IMR-90 (cell line): ENCODE data around the gene TSHZ3. TPM values are rescaled to one million over a fixed set of nuclear protein-coding genes. Genes with fewer than 3 reads are reported as not detected.

Experiments
- ATAC-seq: fragments of 200-7000 bp; cut with Tn5 transposase; 2 replicates; pipeline ENCODE4 v1.9.1; 2020; ENCODE audit warnings: low read depth, mild to moderate bottlenecking, moderate library complexity
- Bru-seq: library from RNA; stranded (reverse); fragments of 400-500 nt; gene quantifications from one replicate; lab custom pipeline; 2021; lab: Mats Ljungman, UMichigan
- BruChase-seq, 2 experiments: library from RNA; stranded (reverse); fragments of 400-500 nt; gene quantifications; one replicate each; lab custom pipeline; 2021; lab: Mats Ljungman, UMichigan
- BruUV-seq: library from RNA; stranded (reverse); fragments of 400-500 nt; replicated peaks from 2 replicates; lab custom pipeline; 2021; lab: Mats Ljungman, UMichigan
- CTCF ChIA-PET: fragments of 300-600 bp; formaldehyde crosslinking; extraction: SDS; loops from one replicate; lab custom pipeline; 2021; ENCODE audit warnings: antibody characterized with exemption; lab: Yijun Ruan, JAX
- POLR2A ChIA-PET: fragments of 300-600 bp; sonication (Branson Sonifier 250); formaldehyde crosslinking; loops from one replicate; lab custom pipeline; 2022; ENCODE audit warnings: antibody characterized with exemption; ENCODE audit not compliant: unreplicated experiment; lab: Charles Lee
- DNase-seq: peaks from one replicate; pipeline ENCODE4 v3.0.0; 2013
- H2AFZ ChIP-seq: replicated peaks from 2 replicates; pipeline ENCODE3; 2013; ENCODE audit warnings: low read length, mild to moderate bottlenecking; ENCODE audit not compliant: poor library complexity
- H2AK5ac ChIP-seq: 2 replicates; pipeline ENCODE4 v1.6.1; 2013; ENCODE audit warnings: low read depth, low read length, inconsistent platforms
- H2AK9ac ChIP-seq: replicated peaks from 2 replicates; pipeline ENCODE3; 2013; ENCODE audit warnings: mild to moderate bottlenecking, low read depth, low read length, moderate library complexity; ENCODE audit not compliant: poor library complexity
- H2BK120ac ChIP-seq: 2 replicates; pipeline ENCODE4 v1.6.1; 2013; ENCODE audit warnings: low read depth, low read length, inconsistent platforms
- H2BK15ac ChIP-seq: 3 replicates; pipeline ENCODE4 v1.6.1; 2013; ENCODE audit warnings: low read depth, low read length, inconsistent platforms
- H2BK20ac ChIP-seq: 2 replicates; pipeline ENCODE4 v1.6.1; 2013; ENCODE audit warnings: low read depth, mild to moderate bottlenecking, inconsistent platforms, low read length, moderate library complexity
- H2BK5ac ChIP-seq: 2 replicates; pipeline ENCODE4 v1.6.1; 2013; ENCODE audit warnings: mild to moderate bottlenecking, low read depth, low read length, inconsistent platforms; ENCODE audit not compliant: poor library complexity, severe bottlenecking
- H3K14ac ChIP-seq: replicated peaks from 2 replicates; pipeline ENCODE4 v1.6.1; 2013; ENCODE audit warnings: low read depth, low read length, inconsistent platforms
- H3K18ac ChIP-seq: 2 replicates; pipeline ENCODE4 v1.6.1; 2013; ENCODE audit warnings: low read depth, low read length, control low read depth
- H3K23ac ChIP-seq: 2 replicates; pipeline ENCODE4 v1.6.1; 2013; ENCODE audit warnings: low read depth, low read length, inconsistent platforms
- H3K27ac ChIP-seq: 2 replicates; pipeline ENCODE4 v1.5.1; 2013; ENCODE audit warnings: mild to moderate bottlenecking, control low read depth, low read length; ENCODE audit not compliant: insufficient read depth
- H3K27me3 ChIP-seq: 2 replicates; pipeline ENCODE4 v1.6.1; 2013; ENCODE audit warnings: low read length; ENCODE audit not compliant: control insufficient read depth, insufficient read depth
- H3K36me3 ChIP-seq: 2 replicates; pipeline ENCODE4 v1.6.1; 2013; ENCODE audit warnings: low read length, mixed read lengths; ENCODE audit not compliant: control insufficient read depth, insufficient read depth
- H3K4ac ChIP-seq: 2 replicates; pipeline ENCODE4 v1.6.1; 2013; ENCODE audit warnings: low read depth, low read length, inconsistent platforms
- H3K4me1 ChIP-seq: 2 replicates; pipeline ENCODE4 v1.6.1; 2013; ENCODE audit warnings: low read length, mixed read lengths; ENCODE audit not compliant: control insufficient read depth, insufficient read depth
- H3K4me2 ChIP-seq: 2 replicates; pipeline ENCODE4 v1.6.1; 2013; ENCODE audit warnings: low read depth, mild to moderate bottlenecking, control low read depth, low read length, moderate library complexity
- H3K4me3 ChIP-seq: 2 replicates; pipeline ENCODE4 v1.5.1; 2013; ENCODE audit warnings: low read depth, mild to moderate bottlenecking, control low read depth, low read length, moderate library complexity; ENCODE audit not compliant: insufficient read depth
- H3K56ac ChIP-seq: 2 replicates; pipeline ENCODE4 v1.6.1; 2013; ENCODE audit warnings: low read length, inconsistent platforms; ENCODE audit not compliant: insufficient read depth; ENCODE audit errors: extremely low read depth
- H3K79me1 ChIP-seq, 2 experiments: 2 replicates each; pipeline ENCODE4 v1.6.1; 2013; ENCODE audit warnings: low read length in 2 of 2, inconsistent platforms in 1 of 2, low read depth in 1 of 2
- H3K9ac ChIP-seq: 2 replicates; pipeline ENCODE4 v1.6.1; 2013; ENCODE audit warnings: low read depth, low read length, control low read depth
- H3K9me1 ChIP-seq: 2 replicates; pipeline ENCODE4 v1.6.1; 2013; ENCODE audit warnings: low read length, inconsistent platforms; ENCODE audit not compliant: insufficient read depth
- H3K9me3 ChIP-seq: 2 replicates; pipeline ENCODE4 v1.6.1; 2013; ENCODE audit warnings: low read length; ENCODE audit not compliant: control insufficient read depth, insufficient read depth
- H4K20me1 ChIP-seq: 2 replicates; pipeline ENCODE4 v1.6.1; 2013; ENCODE audit warnings: low read length, inconsistent platforms; ENCODE audit not compliant: insufficient read depth
- H4K5ac ChIP-seq: 2 replicates; pipeline ENCODE4 v1.6.1; 2013; ENCODE audit warnings: mild to moderate bottlenecking, low read depth, low read length, control low read depth
- H4K8ac ChIP-seq, 2 experiments: 2 replicates each; pipeline ENCODE4 v1.6.1; 2013; ENCODE audit warnings: low read depth in 2 of 2, low read length in 2 of 2, control low read depth in 1 of 2, inconsistent platforms in 1 of 2
- H4K91ac ChIP-seq: 2 replicates; pipeline ENCODE4 v1.6.1; 2013; ENCODE audit warnings: low read depth, low read length, inconsistent platforms; ENCODE audit not compliant: insufficient read depth
- BHLHE40 ChIP-seq: fragments of 150-350 bp; IDR thresholded peaks from 2 replicates; pipeline ENCODE4 v1.6.1; 2016; ENCODE audit warnings: mild to moderate bottlenecking, low read depth, low read length
- CEBPB ChIP-seq: IDR thresholded peaks from 2 replicates; pipeline ENCODE4 v1.6.1; 2012; ENCODE audit warnings: low read depth, low read length, improper control_type of control experiment
- CHD1 ChIP-seq: IDR thresholded peaks from 2 replicates; pipeline ENCODE4 v1.6.1; 2012; ENCODE audit warnings: low read depth, low read length, improper control_type of control experiment
- ELK1 ChIP-seq: fragments of 150-350 bp; IDR thresholded peaks from 2 replicates; pipeline ENCODE4 v1.6.1; 2016; ENCODE audit warnings: low read depth, mild to moderate bottlenecking, low read length, moderate library complexity, borderline replicate concordance
- FOS ChIP-seq: fragments of 150-350 bp; IDR thresholded peaks from 2 replicates; pipeline ENCODE4 v1.6.1; 2016; ENCODE audit warnings: low read depth, low read length
- MAZ ChIP-seq: IDR thresholded peaks from 2 replicates; pipeline ENCODE4 v1.6.1; 2012; ENCODE audit warnings: low read depth, mild to moderate bottlenecking, low read length, improper control_type of control experiment, moderate library complexity, borderline replicate concordance
- MXI1 ChIP-seq: IDR thresholded peaks from 2 replicates; pipeline ENCODE4 v1.6.1; 2012; ENCODE audit warnings: low read depth, mild to moderate bottlenecking, low read length, moderate library complexity, borderline replicate concordance
- NFE2L2 ChIP-seq: fragments of 150-350 bp; IDR thresholded peaks from 2 replicates; pipeline ENCODE4 v1.6.1; 2016; ENCODE audit warnings: low read depth, mild to moderate bottlenecking, low read length
- POLR2A ChIP-seq: IDR thresholded peaks from 2 replicates; pipeline ENCODE4 v1.6.1; 2012; ENCODE audit warnings: mild to moderate bottlenecking, low read depth, low read length
- RAD21 ChIP-seq: IDR thresholded peaks from 2 replicates; pipeline ENCODE4 v1.6.1; 2012; ENCODE audit warnings: low read length, improper control_type of control experiment
- RCOR1 ChIP-seq: IDR thresholded peaks from 2 replicates; pipeline ENCODE4 v1.6.1; 2012; ENCODE audit warnings: mild to moderate bottlenecking, low read length, improper control_type of control experiment; ENCODE audit not compliant: insufficient replicate concordance
- RFX5 ChIP-seq: IDR thresholded peaks from 2 replicates; pipeline ENCODE4 v1.8.0; 2012; ENCODE audit warnings: low read depth, mild to moderate bottlenecking, low read length, moderate library complexity
- SMC3 ChIP-seq: fragments of 150-350 bp; IDR thresholded peaks from 2 replicates; pipeline ENCODE4 v1.6.1; 2016; ENCODE audit warnings: low read depth, mild to moderate bottlenecking, antibody characterized with exemption, low read length, moderate library complexity
- WGBS, 2 experiments: methylation state at CpG; one replicate each; pipeline versions ENCODE4 v1.1.5 to v1.1.7; 2013; ENCODE audit warnings: missing lambda C conversion rate in 2 of 2; ENCODE audit not compliant: insufficient read length in 1 of 2; ENCODE audit errors: extremely low coverage in 2 of 2; 5-methylcytosine and 5-hydroxymethylcytosine counted together
- dilution Hi-C: fragments of 300-500 bp; cut with HindIII; formaldehyde crosslinking; loops from one replicate; pipeline ENCODE4 v1.14.3; 2018; ENCODE audit warnings: low sequenced_read_pairs; ENCODE audit not compliant: unreplicated experiment
- in situ Hi-C: fragments of 300-500 bp; cut with MboI; formaldehyde crosslinking; loops from 3 replicates; pipeline ENCODE4 v1.14.3; 2019; ENCODE audit warnings: low sequenced_read_pairs, inconsistent platforms, mixed read lengths
- intact Hi-C: fragments of 100-400 bp; cut with micrococcal nuclease; formaldehyde crosslinking; loops from 2 replicates; pipeline ENCODE4 v1.10.0; 2022
- long read RNA-seq: library from polyadenylated mRNA; unstranded; transcript quantifications from one replicate; pipeline ENCODE4 v2.0.0, GENCODE V29; 2021; ENCODE audit not compliant: unreplicated experiment
- polyA plus RNA-seq, 3 experiments: library from polyadenylated mRNA; depleted of rRNA; stranded (reverse); fragments of >200 nt; gene quantifications; 2 replicates each; pipeline ENCODE4 v1.2.3, GENCODE V29; 2012; ENCODE audit warnings: low replicate concordance in 1 of 3
- total RNA-seq: library from RNA; depleted of rRNA; stranded (reverse); fragments of >200 nt; gene quantifications from 2 replicates; pipeline ENCODE4 v1.2.3, GENCODE V29; 2012; rRNA removed
- TF ChIP-seq, protein P1 (sequence below): fragments of 150-350 bp; IDR thresholded peaks from 2 replicates; pipeline ENCODE4 v1.6.1; 2017; ENCODE audit warnings: mild to moderate bottlenecking, antibody characterized with exemption, low read length, low read depth

Gene TSHZ3
- total RNA-seq (7.8 and 8.1 TPM in 2 replicates), polyA plus RNA-seq (2012; rRNA removed) (12.6 and 13.0 TPM in 2 replicates), Bru-seq, nascent RNA (percentile 97 among the genes with signal in this experiment), BruChase-seq, experiment 1, labeled RNA remaining after a 6-hour chase (percentile 87 among the genes with signal in this experiment), BruChase-seq, experiment 2, labeled RNA remaining after a 2-hour chase (percentile 95 among the genes with signal in this experiment)
- 5.5 and 10.2 TPM in 2 replicates for polyA plus RNA-seq (2012; cell fraction: cytosol; rRNA removed)
- 29.6 and 33.4 TPM in 2 replicates for polyA plus RNA-seq (2012; cell fraction: nucleus; rRNA removed; ENCODE audit: low replicate concordance)
- long read RNA-seq, full-length matches to known transcripts = 6 of 54 reads
- long read RNA-seq, partial matches to known transcripts = 0 of 54 reads
- long read RNA-seq, other reads (novel, unspliced or antisense) = 48 of 54 reads

- intact Hi-C loops = loop anchor here (2.0 to 5.0 kb wide), 2 partner anchors 98 to 223 kb away; no protein-coding TSS in a partner anchor
- POLR2A ChIA-PET = no interaction called here
- WGBS, 2 experiments = 0% methylated on average over 14 of the region's 86 CpGs; no CpG with 5 or more reads in 1 of the 2 experiments
- H3K4me1 ChIP-seq = peaks cover 18% of the 10 kb centered on the region
- H3K79me1 ChIP-seq = peaks cover 29 to 67% of the 10 kb centered on the region in 2 experiments
- no TSS peak for BruUV-seq
- H3K4ac ChIP-seq = peak within 1 kb of the TSS; percentile 79
- peaks cover 15% of the 10 kb centered on the region for H3K9me1 ChIP-seq
- no peak within 1 kb of the TSS for H2BK20ac ChIP-seq
- H3K27me3 ChIP-seq = no peaks in the 10 kb centered on the region
- peak within 1 kb of the TSS; percentile 50 for H3K56ac ChIP-seq
- ATAC-seq = peak; percentile 69
- H3K14ac ChIP-seq = peak within 1 kb of the TSS; percentile 93
- H3K4me2 ChIP-seq = peak within 1 kb of the TSS; percentile 96
- H3K18ac ChIP-seq = peak within 1 kb of the TSS; percentile 78
- H3K27ac ChIP-seq = peak within 1 kb of the TSS; percentile 93
- H4K8ac ChIP-seq = peak within 1 kb of the TSS; percentile 0 to 57; a peak in 2 of 4 replicates
- H4K20me1 ChIP-seq = peaks cover 42% of the 10 kb centered on the region
- in situ Hi-C loops = loop anchor here (25.0 kb wide), 1 partner anchor 1013 kb away; no protein-coding TSS in a partner anchor
- H3K9me3 ChIP-seq = no peaks in the 10 kb centered on the region
- 0 out of 3 replicates have a peak within 1 kb of the TSS, but pooled peaks have one; percentile 29 for H2BK15ac ChIP-seq
- dilution Hi-C loops = no loop called here
- peak within 1 kb of the TSS; percentile 91 for H2AFZ ChIP-seq
- H3K9ac ChIP-seq = peak within 1 kb of the TSS; percentile 94
- H2BK5ac ChIP-seq = peak within 1 kb of the TSS; percentile 91
- peak within 1 kb of the TSS; percentile 93 for H3K4me3 ChIP-seq
- H4K91ac ChIP-seq = peak within 1 kb of the TSS; percentile 67
- H2AK5ac ChIP-seq = peak within 1 kb of the TSS; percentile 63
- peak; percentile 87 for DNase-seq
- peak within 1 kb of the TSS; percentile 91 for H2AK9ac ChIP-seq
- H3K36me3 ChIP-seq = peaks cover 6% of the 10 kb centered on the region
- H3K23ac ChIP-seq = peak within 1 kb of the TSS; percentile 99
- CTCF ChIA-PET = no interaction called here
- peak within 1 kb of the TSS; percentile 74 for H2BK120ac ChIP-seq
- H4K5ac ChIP-seq = peak within 1 kb of the TSS; percentile 61
- TF ChIP-seq POLR2A (0 out of 2 replicates have a peak, but pooled peaks have one; percentile 21), FOS (no peak), RAD21 (no peak), MXI1 (no peak), CEBPB (no peak), BHLHE40 (peak; percentile 63; the same call in 1 of the 2 replicates), RCOR1 (no peak), CHD1 (no peak), MAZ (peak; percentile 76; the same call in 1 of the 2 replicates), ELK1 (no peak), RFX5 (no peak), NFE2L2 (no peak), SMC3 (no peak)
- TF ChIP-seq, protein P1, sequence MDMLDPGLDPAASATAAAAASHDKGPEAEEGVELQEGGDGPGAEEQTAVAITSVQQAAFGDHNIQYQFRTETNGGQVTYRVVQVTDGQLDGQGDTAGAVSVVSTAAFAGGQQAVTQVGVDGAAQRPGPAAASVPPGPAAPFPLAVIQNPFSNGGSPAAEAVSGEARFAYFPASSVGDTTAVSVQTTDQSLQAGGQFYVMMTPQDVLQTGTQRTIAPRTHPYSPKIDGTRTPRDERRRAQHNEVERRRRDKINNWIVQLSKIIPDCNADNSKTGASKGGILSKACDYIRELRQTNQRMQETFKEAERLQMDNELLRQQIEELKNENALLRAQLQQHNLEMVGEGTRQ = no peak
Measured at GRCh38 chr19:31349160-31349881, at the start of gene TSHZ3. TSHZ3 (minus strand) TSS chr19:31349436; CDS start chr19:31349219, 217 bp downstream.
